GM18508 (cell line): Measurements from ENCODE around the gene SLX4IP.
"Not testable (repeated sequence)": the region's sequence is repeated elsewhere in the genome, so short reads cannot be mapped to it uniquely, and the experiment has no call there.

Source experiments
- ATAC-seq: cut with Tn5 transposase; IDR thresholded peaks from one replicate; pipeline ENCODE4 v1.9.1; 2021; ENCODE audit warnings: moderate number of reproducible peaks; ENCODE audit not compliant: insufficient read depth, unreplicated experiment

Gene SLX4IP

GRCh38 chr20:10590950-10591671, 156.0 kb downstream of the SLX4IP start:
- ATAC-seq, result no peak

GRCh38 chr20:10591946-10592521, 156.9 kb downstream of the SLX4IP start:
- no peak for ATAC-seq

GRCh38 chr20:10594296-10594868, 159.3 kb downstream of the SLX4IP start:
- ATAC-seq, result no peak

- no peak for ATAC-seq
Measured at GRCh38 chr20:10595266-10595665, 160.2 kb downstream of the SLX4IP start.

- no peak for ATAC-seq
Measured at GRCh38 chr20:10595985-10596384, 160.9 kb downstream of the SLX4IP start.

GRCh38 chr20:10596710-10597121, 161.6 kb downstream of the SLX4IP start:
- ATAC-seq, result no peak

- no peak for ATAC-seq
Measured at GRCh38 chr20:10597637-10598036, 162.5 kb downstream of the SLX4IP start.

GRCh38 chr20:10602221-10602871, 167.2 kb downstream of the SLX4IP start:
- ATAC-seq, result no peak

- ATAC-seq, result no peak
Measured at GRCh38 chr20:10603378-10603777, 168.3 kb downstream of the SLX4IP start.

GRCh38 chr20:10603971-10604864, 169.1 kb downstream of the SLX4IP start:
- no peak for ATAC-seq

- ATAC-seq, result no peak
Measured at GRCh38 chr20:10604865-10605440, 169.8 kb downstream of the SLX4IP start.

- no peak for ATAC-seq
Measured at GRCh38 chr20:10605547-10606195, 170.6 kb downstream of the SLX4IP start.

- ATAC-seq, result no peak
Measured at GRCh38 chr20:10609276-10609675, 174.2 kb downstream of the SLX4IP start.

- ATAC-seq, result no peak
Measured at GRCh38 chr20:10609770-10610169, 174.7 kb downstream of the SLX4IP start.

GRCh38 chr20:10610251-10610650, 175.1 kb downstream of the SLX4IP start:
- no peak for ATAC-seq

GRCh38 chr20:10611357-10611756, 176.3 kb downstream of the SLX4IP start:
- ATAC-seq, result no peak

- ATAC-seq, result not testable (repeated sequence)
Measured at GRCh38 chr20:10613426-10613825, 178.3 kb downstream of the SLX4IP start.

GRCh38 chr20:10613911-10614310, 178.8 kb downstream of the SLX4IP start:
- no peak for ATAC-seq

- no peak for ATAC-seq
Measured at GRCh38 chr20:10616212-10616611, 181.1 kb downstream of the SLX4IP start.
